Forelimb muscle (tissue), 1 donor: ENCODE results near the gene CRB1. TPM values are rescaled to one million over a fixed set of nuclear protein-coding genes. Genes with fewer than 3 reads are reported as not detected.

Experiments
- DNase-seq: peaks from one replicate; pipeline ENCODE4 v3.0.0-alpha.2; 2013; ENCODE audit warnings: low read depth
- polyA plus RNA-seq: library from polyadenylated mRNA; unstranded; fragments of 120-200 nt; gene quantifications from one replicate; pipeline ENCODE4 v1.2.1, GENCODE V29; 2013; ENCODE audit not compliant: insufficient read length

Gene CRB1
- polyA plus RNA-seq, 1 donor, result 0.39 TPM

DNA sequence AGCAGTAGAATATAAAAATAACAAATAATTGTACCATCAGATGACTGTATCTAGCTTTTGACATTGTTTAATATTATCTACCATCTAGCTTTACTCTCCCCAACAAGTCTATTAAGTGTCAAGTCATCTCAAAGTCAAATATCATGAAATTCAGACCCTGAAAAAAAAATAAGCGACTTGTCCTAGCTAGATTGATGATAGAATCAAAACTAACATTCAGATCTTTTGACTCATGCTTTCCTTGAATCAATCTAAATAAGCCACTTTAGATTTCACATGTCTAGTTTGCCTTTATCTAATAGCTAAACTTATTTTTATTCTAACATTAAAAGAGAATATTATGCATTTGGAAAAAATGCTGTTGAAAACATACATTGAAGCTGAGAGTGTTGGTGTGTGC lies 35.4 kb downstream of the CRB1 start:
- DNase-seq, result no peak

DNA sequence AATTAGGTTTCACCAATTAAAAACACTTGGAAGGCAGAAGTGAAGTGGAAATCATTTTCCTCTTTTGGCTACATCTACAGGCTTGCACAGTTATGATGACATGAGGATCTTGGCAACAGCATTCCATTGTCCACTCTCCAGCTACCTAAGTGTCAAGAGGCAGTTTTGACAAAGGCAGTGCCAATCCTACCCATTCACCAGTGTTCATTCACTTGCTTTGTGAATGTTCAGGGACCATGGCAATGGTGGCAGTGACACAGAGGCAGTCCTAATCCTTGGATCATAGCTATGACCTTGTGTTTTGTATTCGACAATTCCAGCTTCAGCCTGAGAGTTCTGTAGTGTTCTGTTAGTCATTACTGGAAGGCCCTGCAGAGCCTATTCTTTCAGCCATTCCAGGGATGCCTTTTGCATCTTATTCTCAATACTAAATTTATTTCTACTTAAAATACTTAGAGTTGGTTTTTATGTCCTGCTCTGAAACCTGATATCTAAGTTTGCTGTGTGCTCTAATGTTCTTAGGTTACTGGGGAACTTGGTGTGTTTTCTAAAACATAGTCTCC lies 36.7 kb downstream of the CRB1 start:
- DNase-seq, result no peak

GRCh38 chr1:197305925-197306324 lies 37.9 kb downstream of the CRB1 start:
- DNase-seq, result no peak

- DNase-seq, result no peak
Measured at GRCh38 chr1:197306381-197307062, 38.5 kb downstream of the CRB1 start.

GRCh38 chr1:197307136-197307535 lies 39.1 kb downstream of the CRB1 start:
- DNase-seq, result no peak

DNA sequence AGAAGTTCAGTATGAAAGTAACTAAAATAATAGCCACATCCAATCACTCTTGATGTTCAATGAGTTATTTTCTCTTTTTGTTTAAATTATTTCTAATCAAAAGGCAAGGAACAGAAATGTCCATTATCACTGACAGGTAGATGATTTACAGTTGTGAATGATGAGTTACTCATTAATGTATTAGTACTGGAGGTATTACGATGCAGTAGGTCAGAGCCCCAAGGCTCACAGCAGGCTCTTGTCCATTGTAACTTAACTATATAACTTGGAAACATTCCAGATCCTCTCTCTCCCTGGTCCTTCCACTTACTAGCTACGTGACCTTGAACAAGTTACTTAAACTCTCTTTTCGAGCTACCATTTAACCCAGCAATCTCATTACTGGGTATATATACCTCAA lies 39.5 kb downstream of the CRB1 start:
- no peak for DNase-seq

DNA sequence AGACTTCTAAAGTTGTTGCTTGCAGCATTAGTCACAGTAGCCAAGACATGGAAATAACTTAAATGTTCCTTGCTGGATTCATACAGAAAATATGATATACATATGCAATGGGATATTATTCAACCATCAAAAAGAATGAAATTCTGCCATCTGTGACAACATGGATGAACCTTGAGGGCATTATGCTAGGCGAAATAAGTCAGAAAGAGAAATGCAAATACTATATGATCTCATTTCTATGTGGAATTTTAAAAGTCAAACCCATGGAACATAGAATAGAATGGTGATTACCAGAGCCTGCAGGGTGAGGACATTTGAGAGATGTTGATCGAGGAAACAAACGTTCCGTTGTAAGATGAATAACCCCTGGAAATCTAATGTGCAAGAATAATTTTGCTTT lies 43.0 kb downstream of the CRB1 start:
- DNase-seq, result no peak

- no peak for DNase-seq
Measured at GRCh38 chr1:197312163-197312562, 44.1 kb downstream of the CRB1 start.

GRCh38 chr1:197313713-197314112 lies 45.7 kb downstream of the CRB1 start:
- no peak for DNase-seq

DNA sequence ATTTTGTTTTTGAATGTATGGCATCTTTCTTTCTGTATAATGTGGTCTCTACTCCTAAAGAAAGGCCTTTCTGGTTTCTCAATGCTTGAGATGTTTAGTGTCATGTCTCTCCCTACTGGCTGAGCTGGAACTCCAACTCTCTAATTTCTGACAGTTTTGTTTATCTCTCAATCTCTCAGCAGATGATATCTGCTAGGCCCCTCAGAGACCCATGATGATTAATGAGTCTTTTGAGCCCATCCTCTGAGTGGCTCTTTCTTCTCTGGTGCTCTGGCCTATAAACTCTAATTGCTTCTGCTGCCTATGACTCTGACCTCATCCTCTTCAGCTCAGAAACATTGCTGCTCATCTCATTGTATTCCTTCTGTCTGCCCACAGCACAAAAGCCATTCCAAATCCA lies 46.6 kb downstream of the CRB1 start:
- no peak for DNase-seq

DNA sequence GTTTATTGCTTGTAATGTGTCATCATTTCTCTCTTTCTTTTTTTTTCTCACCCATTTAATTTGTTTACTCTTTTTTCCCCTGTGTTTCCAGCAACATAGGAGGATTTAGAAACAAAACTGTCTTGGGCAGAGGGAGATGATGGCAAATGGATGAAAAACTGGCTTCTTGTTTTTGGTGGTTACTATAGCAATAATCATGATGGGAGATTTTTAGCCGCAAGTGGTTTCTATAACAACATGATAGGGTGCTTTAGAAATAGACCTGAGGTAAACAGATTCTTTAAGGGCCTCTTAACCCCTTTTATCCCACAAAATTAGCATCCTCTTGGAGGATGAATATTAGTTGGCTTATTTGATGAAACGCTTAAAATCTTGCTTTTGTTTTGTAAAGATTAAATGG lies 51.6 kb downstream of the CRB1 start:
- DNase-seq, result no peak

GRCh38 chr1:197320991-197321531 lies 53.0 kb downstream of the CRB1 start:
- no peak for DNase-seq

GRCh38 chr1:197321811-197322210 lies 53.8 kb downstream of the CRB1 start:
- no peak for DNase-seq

GRCh38 chr1:197327776-197328364 lies 59.8 kb downstream of the CRB1 start:
- no peak for DNase-seq

DNA sequence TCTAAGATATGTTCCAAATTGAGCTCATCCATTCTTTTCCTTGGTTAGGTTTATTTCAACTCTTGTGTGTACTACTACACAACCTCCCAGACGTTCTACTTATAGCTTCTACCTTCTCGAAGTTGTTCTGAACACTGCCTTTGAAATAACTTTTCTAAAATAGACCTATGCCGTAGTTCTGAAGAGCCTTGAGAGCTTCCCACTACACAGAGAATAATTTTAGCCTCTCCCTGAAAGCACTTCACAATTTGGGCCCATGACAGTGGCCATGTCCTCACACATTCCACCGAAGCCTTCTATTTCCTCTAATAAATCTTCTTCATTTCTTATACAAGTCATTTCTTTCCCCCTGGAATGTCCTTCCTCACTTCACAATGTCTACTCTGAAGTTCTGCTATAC lies 62.2 kb downstream of the CRB1 start:
- no peak for DNase-seq

DNA sequence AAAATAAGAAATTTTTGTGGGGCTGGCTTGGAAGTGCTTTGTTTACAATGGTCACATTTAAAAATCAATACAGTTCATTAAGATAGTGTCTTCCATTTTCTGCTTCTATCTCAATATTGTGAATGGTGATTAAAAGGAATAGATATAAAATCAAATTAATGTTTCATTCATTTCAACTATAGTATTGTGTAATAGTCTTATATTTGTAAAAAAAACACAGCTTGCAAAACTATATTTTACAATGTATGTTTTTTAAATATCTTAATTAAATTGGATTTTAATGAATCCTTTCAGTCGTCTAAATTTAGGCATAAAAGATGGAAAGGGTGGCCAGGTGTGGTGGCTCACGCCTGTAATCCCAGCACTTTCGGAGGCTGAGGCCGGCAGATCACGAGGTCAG lies 63.5 kb downstream of the CRB1 start:
- DNase-seq, result no peak

- DNase-seq, result no peak
Measured at GRCh38 chr1:197333041-197333440, 65.0 kb downstream of the CRB1 start.

GRCh38 chr1:197336571-197336970 lies 68.5 kb downstream of the CRB1 start:
- DNase-seq, result no peak

DNA sequence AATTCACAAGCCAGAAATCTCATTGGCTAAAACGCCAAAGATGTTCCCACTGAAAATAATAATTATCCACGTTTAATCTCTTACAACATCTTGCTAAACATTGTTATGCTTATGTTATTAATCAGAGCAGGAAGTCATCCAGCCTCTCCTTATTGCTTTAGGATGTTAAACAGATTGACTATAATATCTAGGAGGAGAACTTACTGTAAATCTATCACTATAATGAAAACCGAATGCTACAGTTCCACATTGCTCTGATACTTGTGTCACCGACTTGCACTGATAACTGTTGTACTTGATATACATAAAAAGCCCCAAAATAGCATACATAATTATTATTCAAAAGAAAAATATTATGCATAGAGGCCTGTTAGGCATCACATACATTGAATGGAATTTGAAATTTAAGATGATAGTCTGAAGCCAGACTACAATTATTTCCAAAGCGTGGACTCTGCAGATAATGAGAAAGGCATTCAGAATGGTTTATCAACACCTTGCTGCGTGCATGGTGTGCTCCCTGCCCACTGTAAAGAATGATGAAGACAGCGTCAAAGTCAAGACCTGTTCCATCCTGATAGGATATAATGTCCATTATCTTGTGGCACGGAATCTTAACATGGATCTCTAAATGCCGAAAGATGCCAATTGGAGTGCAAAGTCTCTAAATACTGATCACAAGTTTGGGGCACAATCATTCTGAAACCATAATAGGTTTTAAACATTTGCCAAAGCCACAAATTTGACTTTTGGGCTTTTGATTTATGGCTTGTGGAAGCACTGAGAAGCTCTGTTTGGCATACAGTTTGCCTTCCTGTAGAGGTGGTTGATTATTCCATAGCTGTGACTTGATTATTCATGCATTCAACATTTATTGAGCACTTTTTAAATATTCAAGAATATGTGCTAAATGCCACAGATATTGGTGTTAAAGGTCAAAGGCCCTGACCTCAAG lies 71.3 kb downstream of the CRB1 start:
- DNase-seq, result no peak

- DNase-seq, result no peak
Measured at GRCh38 chr1:197341626-197342025, 73.6 kb downstream of the CRB1 start.

- DNase-seq, result no peak
Measured at GRCh38 chr1:197342044-197342565, 74.1 kb downstream of the CRB1 start.

DNA sequence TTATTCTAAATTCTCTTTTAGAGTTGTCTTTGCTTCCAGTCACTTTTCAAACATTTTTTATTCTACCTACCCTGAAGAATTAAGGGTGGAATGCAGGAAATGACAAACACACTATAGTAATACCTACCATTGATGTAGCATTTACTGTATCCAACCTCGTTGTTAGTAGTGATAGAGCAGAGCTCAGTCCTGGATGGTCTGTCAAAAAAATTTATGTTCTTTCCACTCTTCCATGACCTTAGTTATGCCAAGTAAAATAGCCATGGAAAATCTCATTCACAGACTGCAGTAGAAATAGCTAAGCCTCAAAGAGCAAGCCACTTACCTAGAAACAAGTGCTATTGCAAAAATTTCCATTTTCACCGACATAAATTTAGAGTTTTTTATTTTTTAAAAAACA lies 74.6 kb downstream of the CRB1 start:
- DNase-seq, result no peak
